ENCODE results near the gene VPS8. TPM values are rescaled to one million over a fixed set of nuclear protein-coding genes. Genes with fewer than 3 reads are reported as not detected.

Gene VPS8
- total and polyA plus RNA-seq, 2 of the 13 experiments (the other 11 are each of a cell fraction or from before 2014, with no cell fraction given), result 14.2 to 35.1 TPM

DNA sequence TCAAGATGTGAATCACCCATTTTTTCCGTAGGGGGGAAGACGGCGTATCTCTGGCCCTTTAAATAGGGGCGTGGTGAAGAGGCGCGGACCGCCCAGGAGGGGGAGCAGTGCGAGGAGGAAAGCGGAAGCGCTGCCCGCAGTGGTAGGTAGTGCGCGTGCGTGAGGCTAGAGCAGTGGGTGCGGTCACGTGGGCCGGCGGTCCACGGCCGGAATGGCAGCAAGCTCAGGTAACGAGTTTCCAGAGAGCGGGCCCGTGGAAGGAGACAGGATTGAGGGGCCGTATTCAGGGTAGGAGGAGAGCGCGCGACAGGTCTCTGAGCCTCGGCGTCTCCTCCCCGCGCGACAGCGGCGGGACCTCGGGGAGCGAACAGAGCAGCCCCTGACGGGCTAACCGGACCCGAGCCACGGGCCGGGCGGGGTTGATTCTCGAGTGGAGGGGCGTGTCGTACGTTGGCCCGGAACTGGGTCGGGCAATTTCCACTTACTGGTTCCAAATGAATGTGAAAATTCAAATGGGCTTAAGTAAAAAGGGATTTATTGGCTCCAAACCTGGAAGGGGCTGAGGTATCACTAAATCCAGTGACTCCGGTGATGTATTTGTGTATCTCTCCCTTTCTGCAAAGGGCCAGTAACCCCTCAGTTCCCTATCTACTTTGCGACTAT lies at the start of gene VPS8 (continued):
- TF ChIP-seq, protein P1, sequence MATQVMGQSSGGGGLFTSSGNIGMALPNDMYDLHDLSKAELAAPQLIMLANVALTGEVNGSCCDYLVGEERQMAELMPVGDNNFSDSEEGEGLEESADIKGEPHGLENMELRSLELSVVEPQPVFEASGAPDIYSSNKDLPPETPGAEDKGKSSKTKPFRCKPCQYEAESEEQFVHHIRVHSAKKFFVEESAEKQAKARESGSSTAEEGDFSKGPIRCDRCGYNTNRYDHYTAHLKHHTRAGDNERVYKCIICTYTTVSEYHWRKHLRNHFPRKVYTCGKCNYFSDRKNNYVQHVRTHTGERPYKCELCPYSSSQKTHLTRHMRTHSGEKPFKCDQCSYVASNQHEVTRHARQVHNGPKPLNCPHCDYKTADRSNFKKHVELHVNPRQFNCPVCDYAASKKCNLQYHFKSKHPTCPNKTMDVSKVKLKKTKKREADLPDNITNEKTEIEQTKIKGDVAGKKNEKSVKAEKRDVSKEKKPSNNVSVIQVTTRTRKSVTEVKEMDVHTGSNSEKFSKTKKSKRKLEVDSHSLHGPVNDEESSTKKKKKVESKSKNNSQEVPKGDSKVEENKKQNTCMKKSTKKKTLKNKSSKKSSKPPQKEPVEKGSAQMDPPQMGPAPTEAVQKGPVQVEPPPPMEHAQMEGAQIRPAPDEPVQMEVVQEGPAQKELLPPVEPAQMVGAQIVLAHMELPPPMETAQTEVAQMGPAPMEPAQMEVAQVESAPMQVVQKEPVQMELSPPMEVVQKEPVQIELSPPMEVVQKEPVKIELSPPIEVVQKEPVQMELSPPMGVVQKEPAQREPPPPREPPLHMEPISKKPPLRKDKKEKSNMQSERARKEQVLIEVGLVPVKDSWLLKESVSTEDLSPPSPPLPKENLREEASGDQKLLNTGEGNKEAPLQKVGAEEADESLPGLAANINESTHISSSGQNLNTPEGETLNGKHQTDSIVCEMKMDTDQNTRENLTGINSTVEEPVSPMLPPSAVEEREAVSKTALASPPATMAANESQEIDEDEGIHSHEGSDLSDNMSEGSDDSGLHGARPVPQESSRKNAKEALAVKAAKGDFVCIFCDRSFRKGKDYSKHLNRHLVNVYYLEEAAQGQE (IDR thresholded peaks at IDR 0.05; ENCODE audit: borderline replicate concordance in 1 of 2, low read depth in 1 of 2, low read length in 2 of 2), result no peak
- TF ChIP-seq, protein P2, sequence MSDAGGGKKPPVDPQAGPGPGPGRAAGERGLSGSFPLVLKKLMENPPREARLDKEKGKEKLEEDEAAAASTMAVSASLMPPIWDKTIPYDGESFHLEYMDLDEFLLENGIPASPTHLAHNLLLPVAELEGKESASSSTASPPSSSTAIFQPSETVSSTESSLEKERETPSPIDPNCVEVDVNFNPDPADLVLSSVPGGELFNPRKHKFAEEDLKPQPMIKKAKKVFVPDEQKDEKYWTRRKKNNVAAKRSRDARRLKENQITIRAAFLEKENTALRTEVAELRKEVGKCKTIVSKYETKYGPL (CRISPR knock-in tag; IDR thresholded peaks at IDR 0.05), result no peak
- TF ChIP-seq FLYWCH1 (CRISPR knock-in tag; IDR thresholded peaks at IDR 0.05) (no peak), ZFP62 (CRISPR knock-in tag; IDR thresholded peaks at IDR 0.05) (no peak), ZSCAN20 (CRISPR knock-in tag; IDR thresholded peaks at IDR 0.05; ENCODE audit: borderline replicate concordance) (no peak), ZNF225 (CRISPR knock-in tag; IDR thresholded peaks at IDR 0.05) (no peak), ZNF207 (IDR thresholded peaks at IDR 0.05; ENCODE audit: borderline replicate concordance) (no peak), MAZ (IDR thresholded peaks at IDR 0.05; ENCODE audit: borderline replicate concordance, low read depth, low read length) (no peak), MAZ (CRISPR knock-in tag; IDR thresholded peaks at IDR 0.05; ENCODE audit: low read depth) (peak; percentile 53), ZNF484 (CRISPR knock-in tag; IDR thresholded peaks at IDR 0.05; ENCODE audit: borderline replicate concordance, low read depth) (no peak), CCAR2 (optimal IDR thresholded peaks at IDR 0.05; ENCODE audit: low read depth, low read length) (no peak), ZNF44 (CRISPR knock-in tag; IDR thresholded peaks at IDR 0.05) (no peak)
- TF ChIP-seq, protein P3, sequence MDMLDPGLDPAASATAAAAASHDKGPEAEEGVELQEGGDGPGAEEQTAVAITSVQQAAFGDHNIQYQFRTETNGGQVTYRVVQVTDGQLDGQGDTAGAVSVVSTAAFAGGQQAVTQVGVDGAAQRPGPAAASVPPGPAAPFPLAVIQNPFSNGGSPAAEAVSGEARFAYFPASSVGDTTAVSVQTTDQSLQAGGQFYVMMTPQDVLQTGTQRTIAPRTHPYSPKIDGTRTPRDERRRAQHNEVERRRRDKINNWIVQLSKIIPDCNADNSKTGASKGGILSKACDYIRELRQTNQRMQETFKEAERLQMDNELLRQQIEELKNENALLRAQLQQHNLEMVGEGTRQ (IDR thresholded peaks at IDR 0.05; ENCODE audit: low read depth, low read length), result peak; percentile 95
- TF ChIP-seq, protein P3 (CRISPR knock-in tag; IDR thresholded peaks at IDR 0.05; ENCODE audit: borderline replicate concordance), result peak; percentile 97; the same call in 1 of the 2 replicates
- TF ChIP-seq, protein P4, sequence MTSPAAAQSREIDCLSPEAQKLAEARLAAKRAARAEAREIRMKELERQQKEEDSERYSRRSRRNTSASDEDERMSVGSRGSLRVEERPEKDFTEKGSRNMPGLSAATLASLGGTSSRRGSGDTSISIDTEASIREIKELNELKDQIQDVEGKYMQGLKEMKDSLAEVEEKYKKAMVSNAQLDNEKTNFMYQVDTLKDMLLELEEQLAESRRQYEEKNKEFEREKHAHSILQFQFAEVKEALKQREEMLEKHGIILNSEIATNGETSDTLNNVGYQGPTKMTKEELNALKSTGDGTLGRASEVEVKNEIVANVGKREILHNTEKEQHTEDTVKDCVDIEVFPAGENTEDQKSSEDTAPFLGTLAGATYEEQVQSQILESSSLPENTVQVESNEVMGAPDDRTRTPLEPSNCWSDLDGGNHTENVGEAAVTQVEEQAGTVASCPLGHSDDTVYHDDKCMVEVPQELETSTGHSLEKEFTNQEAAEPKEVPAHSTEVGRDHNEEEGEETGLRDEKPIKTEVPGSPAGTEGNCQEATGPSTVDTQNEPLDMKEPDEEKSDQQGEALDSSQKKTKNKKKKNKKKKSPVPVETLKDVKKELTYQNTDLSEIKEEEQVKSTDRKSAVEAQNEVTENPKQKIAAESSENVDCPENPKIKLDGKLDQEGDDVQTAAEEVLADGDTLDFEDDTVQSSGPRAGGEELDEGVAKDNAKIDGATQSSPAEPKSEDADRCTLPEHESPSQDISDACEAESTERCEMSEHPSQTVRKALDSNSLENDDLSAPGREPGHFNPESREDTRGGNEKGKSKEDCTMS (CRISPR knock-in tag; conservative IDR thresholded peaks at IDR 0.05), result no peak

All from HepG2 (cell line).